PC-9 (cell line): Measurements from ENCODE around the gene RPS24. TPM values are rescaled to one million over a fixed set of nuclear protein-coding genes. Genes with fewer than 3 reads are reported as not detected.
A peak's percentile ranks its signal among the peaks of the same experiment; 100 is the strongest.

Experiments used
- BruUV-seq: library from RNA; stranded (reverse); fragments of 400-500 nt; replicated peaks from 2 replicates; lab custom pipeline; 2021; lab: Mats Ljungman, UMichigan
- CTCF ChIA-PET: fragments of 300-600 bp; sonication (Branson Sonifier 250); formaldehyde crosslinking; loops from one replicate; lab custom pipeline; 2022; ENCODE audit warnings: antibody characterized with exemption; lab: Charles Lee
- POLR2A ChIA-PET: fragments of 300-600 bp; sonication (Branson Sonifier 250); formaldehyde crosslinking; loops from one replicate; lab custom pipeline; 2022; ENCODE audit warnings: antibody characterized with exemption; ENCODE audit not compliant: unreplicated experiment; lab: Charles Lee
- DNase-seq, 2 experiments: peaks; one replicate each; pipeline versions ENCODE4 v3.0.0 to v3.0.0-alpha.2; 2015 to 2022; ENCODE audit warnings: mixed read lengths in 1 of 2
- H2AFZ ChIP-seq: fragments of 200-600 bp; sonication (generic); 2 replicates; pipeline ENCODE4 v1.8.1; 2017; ENCODE audit warnings: antibody characterized with exemption
- H3F3A ChIP-seq: fragments of 200-600 bp; sonication (generic); 2 replicates; pipeline ENCODE4 v1.8.1; 2017; ENCODE audit warnings: antibody characterized with exemption, mild to moderate bottlenecking, low read depth; ENCODE audit not compliant: insufficient read depth
- H3K27ac ChIP-seq: fragments of 200-600 bp; sonication (generic); 2 replicates; pipeline ENCODE4 v1.6.1; 2016; ENCODE audit warnings: mixed run types
- H3K27me3 ChIP-seq: fragments of 200-600 bp; sonication (generic); 2 replicates; pipeline ENCODE4 v1.6.1; 2016; ENCODE audit warnings: low read depth, mixed run types; ENCODE audit not compliant: insufficient read depth
- H3K36me3 ChIP-seq: fragments of 200-600 bp; sonication (generic); 2 replicates; pipeline ENCODE4 v1.6.1; 2016; ENCODE audit warnings: low read depth, mixed run types
- H3K4me1 ChIP-seq: fragments of 200-600 bp; sonication (generic); replicated peaks from 2 replicates; pipeline ENCODE4 v1.6.1; 2016; ENCODE audit warnings: mixed run types; ENCODE audit not compliant: insufficient read depth
- H3K4me2 ChIP-seq: fragments of 200-600 bp; sonication (generic); 2 replicates; pipeline ENCODE4 v1.6.1; 2017; ENCODE audit warnings: mixed run types
- H3K4me3 ChIP-seq: fragments of 200-600 bp; sonication (generic); 2 replicates; pipeline ENCODE4 v1.6.1; 2016; ENCODE audit warnings: mixed run types
- H3K79me2 ChIP-seq: fragments of 200-600 bp; sonication (generic); 2 replicates; pipeline ENCODE4 v1.6.1; 2017; ENCODE audit warnings: low read depth, mixed run types
- H3K9me2 ChIP-seq: fragments of 200-600 bp; sonication (generic); 2 replicates; pipeline ENCODE4 v1.8.1; 2017; ENCODE audit warnings: mild to moderate bottlenecking; ENCODE audit not compliant: insufficient read depth
- H3K9me3 ChIP-seq: fragments of 200-600 bp; sonication (generic); 2 replicates; pipeline ENCODE4 v1.8.1; 2016; ENCODE audit warnings: low read depth; ENCODE audit not compliant: insufficient read depth
- H4K20me1 ChIP-seq: fragments of 200-600 bp; sonication (generic); 2 replicates; pipeline ENCODE4 v1.8.1; 2017; ENCODE audit not compliant: insufficient read depth
- CTCF ChIP-seq: fragments of 200-600 bp; sonication (generic); conservative IDR thresholded peaks from 2 replicates; pipeline ENCODE4 v1.6.1; 2017; ENCODE audit warnings: mixed run types, antibody characterized with exemption, mild to moderate bottlenecking, moderate library complexity
- EZH2 ChIP-seq: fragments of 200-600 bp; sonication (generic); IDR thresholded peaks from 2 replicates; pipeline ENCODE4 v1.8.0; 2017; ENCODE audit warnings: antibody characterized with exemption, low read depth
- intact Hi-C: fragments of 100-400 bp; cut with micrococcal nuclease; formaldehyde crosslinking; loops from one replicate; pipeline ENCODE4 v1.10.0; 2022; ENCODE audit not compliant: unreplicated experiment
- total RNA-seq: library from RNA; stranded (reverse); gene quantifications from 2 replicates; pipeline ENCODE4 v1.2.3, GENCODE V29; 2021

Gene RPS24
- total RNA-seq, 1 experiment from 2014 or later: 2,068 TPM

DNA sequence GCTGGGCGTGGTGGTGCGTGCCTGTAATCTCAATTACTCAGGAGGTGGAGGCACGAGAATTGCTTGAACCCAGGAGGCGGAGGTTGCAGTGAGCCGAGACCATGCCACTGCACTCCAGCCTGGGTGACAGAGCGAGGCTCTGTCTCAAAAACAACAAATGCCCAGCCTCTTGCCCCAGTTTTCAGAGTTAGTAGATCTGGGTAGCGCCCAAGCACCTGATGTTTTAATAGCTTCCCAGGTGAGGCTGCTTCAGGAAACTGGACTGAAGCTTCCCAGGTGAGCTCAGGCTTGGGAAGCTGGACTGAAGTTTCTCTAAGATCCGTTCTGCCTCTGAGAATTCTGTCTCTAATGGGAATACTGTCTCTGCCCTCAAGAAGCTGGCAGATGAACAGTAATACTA, 12.2 kb downstream of the RPS24 start:
- Histone ChIP-seq H3K4me3 (no peak overlapping the region), H3K36me3 (peaks cover 11% of the 10 kb centered on the region), H3K4me2 (no peak overlapping the region), H3K9me3 (no peaks in the 10 kb centered on the region), H3K4me1 (no peaks in the 10 kb centered on the region), H4K20me1 (peaks cover 43% of the 10 kb centered on the region), H2AFZ (no peak overlapping the region), H3K9me2 (no peaks in the 10 kb centered on the region), H3K27me3 (no peaks in the 10 kb centered on the region), H3F3A (peaks cover 56% of the 10 kb centered on the region), H3K79me2 (no peaks in the 10 kb centered on the region), H3K27ac (no peak overlapping the region)
- no TSS peak for BruUV-seq
- ChIA-PET CTCF (interaction anchor here (0.5 kb wide), 1 partner anchor 28 kb away, joined by 4 read pairs; no protein-coding TSS in a partner anchor), POLR2A (interaction anchor here (0.7 kb wide), 1 partner anchor 300 kb away, joined by 17 read pairs; no protein-coding TSS in a partner anchor)
- TF ChIP-seq EZH2 (no peak), CTCF (no peak)
- intact Hi-C loops: loop anchor here (2.0 to 10.0 kb wide), 4 partner anchors 256 to 1025 kb away; no protein-coding TSS in a partner anchor
- DNase-seq: no peak

DNA sequence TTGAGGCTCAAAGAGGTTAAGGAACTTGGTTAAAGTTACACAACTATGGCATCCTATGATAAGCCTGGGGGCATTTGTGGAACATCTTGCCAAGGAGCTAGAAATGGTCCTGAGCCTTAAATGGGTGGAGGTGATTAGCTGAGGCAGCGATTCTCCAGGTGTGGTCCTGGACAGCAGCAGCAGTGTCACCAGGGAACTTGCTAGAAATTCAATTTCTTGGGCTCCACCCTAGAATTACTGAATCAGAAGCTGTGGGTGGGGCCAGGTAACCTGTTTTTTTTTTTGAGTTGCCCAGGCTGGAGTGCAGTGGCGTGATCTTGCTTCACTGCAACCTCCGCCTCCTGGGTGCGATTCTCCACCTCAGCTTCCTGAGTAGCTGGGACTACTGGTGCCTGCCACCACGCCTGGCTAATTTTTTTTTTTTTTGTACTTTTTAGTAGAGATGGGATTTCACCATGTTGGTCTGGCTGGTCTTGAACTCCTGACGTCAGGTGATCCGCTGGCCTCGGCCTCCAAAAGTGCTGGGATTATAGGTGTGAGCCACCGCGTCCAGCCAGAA, 13.1 kb downstream of the RPS24 start:
- no peak overlapping the region for H3K4me3 ChIP-seq
- no peaks in the 10 kb centered on the region for H3K9me2 ChIP-seq
- H3F3A ChIP-seq: peaks cover 47% of the 10 kb centered on the region
- peaks cover 34% of the 10 kb centered on the region for H4K20me1 ChIP-seq
- intact Hi-C loops: loop anchor here (1.0 to 10.0 kb wide), 5 partner anchors 256 to 1149 kb away; no protein-coding TSS in a partner anchor
- ChIA-PET CTCF (interaction anchor here (0.5 to 1.4 kb wide), 5 partner anchors 13 to 1218 kb away, joined by 3 to 8 read pairs (median 5); no protein-coding TSS in a partner anchor), POLR2A (no interaction called here)
- H3K27me3 ChIP-seq: no peaks in the 10 kb centered on the region
- H3K79me2 ChIP-seq: no peaks in the 10 kb centered on the region
- no peak overlapping the region for H2AFZ ChIP-seq
- H3K4me1 ChIP-seq: no peaks in the 10 kb centered on the region
- H3K36me3 ChIP-seq: peaks cover 2% of the 10 kb centered on the region; the same call in 1 of the 2 replicates
- H3K9me3 ChIP-seq: no peaks in the 10 kb centered on the region
- no peak for TF ChIP-seq CTCF
- TF ChIP-seq EZH2: no peak
- H3K4me2 ChIP-seq: no peak overlapping the region
- no peak overlapping the region for H3K27ac ChIP-seq
- no peak for DNase-seq
- no TSS peak for BruUV-seq

DNA sequence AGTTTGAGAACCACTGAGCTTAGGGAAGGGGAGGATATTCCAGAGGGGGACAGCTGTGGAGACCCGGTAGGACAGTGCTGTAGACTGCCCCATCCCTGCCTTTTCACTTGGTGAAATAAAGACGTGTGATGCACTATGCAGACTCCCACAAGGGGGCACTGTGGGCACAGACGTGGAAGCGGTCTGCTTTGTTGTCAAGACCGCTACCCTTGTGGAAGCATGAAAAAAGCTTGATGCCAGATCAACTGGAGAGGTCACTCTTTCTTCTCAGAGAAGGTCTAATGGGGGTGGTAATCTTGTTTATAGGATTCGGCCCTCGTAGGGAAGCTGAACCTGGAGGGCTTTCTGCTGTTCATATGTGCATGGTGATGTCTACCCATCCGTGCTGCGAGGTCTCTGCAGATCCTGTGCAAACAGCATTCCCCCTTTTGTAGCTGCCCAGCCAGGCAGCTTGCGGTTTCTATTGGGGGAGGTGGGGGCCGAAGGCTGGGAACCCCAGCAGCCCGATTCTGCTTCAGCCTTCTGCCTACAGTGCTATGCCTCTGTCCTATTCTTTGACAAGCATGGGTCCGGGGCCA, 13.7 kb downstream of the RPS24 start:
- Histone ChIP-seq H3K4me2 (no peak overlapping the region), H3K36me3 (no peaks in the 10 kb centered on the region), H3K4me3 (no peak overlapping the region), H2AFZ (no peak overlapping the region), H3F3A (peaks cover 41% of the 10 kb centered on the region), H3K79me2 (no peaks in the 10 kb centered on the region), H3K4me1 (no peaks in the 10 kb centered on the region), H3K9me3 (no peaks in the 10 kb centered on the region), H4K20me1 (peaks cover 28% of the 10 kb centered on the region), H3K9me2 (no peaks in the 10 kb centered on the region), H3K27me3 (no peaks in the 10 kb centered on the region), H3K27ac (no peak overlapping the region)
- intact Hi-C loops: loop anchor here (1.0 to 10.0 kb wide), 5 partner anchors 255 to 1148 kb away; no protein-coding TSS in a partner anchor
- BruUV-seq: no TSS peak
- DNase-seq: peak; percentile 68 to 86
- TF ChIP-seq CTCF (peak; percentile 96), EZH2 (no peak)
- CTCF ChIA-PET: interaction anchor here (0.5 to 1.4 kb wide), 4 partner anchors 1145 to 1215 kb away, joined by 3 to 8 read pairs (median 3); no protein-coding TSS in a partner anchor
- POLR2A ChIA-PET: no interaction called here
